Measurements from ENCODE around the gene SENP5.
"Not testable (repeated sequence)": the region's sequence is repeated elsewhere in the genome, so short reads cannot be mapped to it uniquely, and the experiment has no call there.

- TF ChIP-seq CTCF, EP300 (IDR thresholded peaks at IDR 0.05): not testable (repeated sequence)
Observed at GRCh38 chr3:196829651-196830050, 38.1 kb upstream of the SENP5 start.
